H1 (cell line): Measurements from ENCODE around the gene SNRPB2. TPM values are rescaled to one million over a fixed set of nuclear protein-coding genes. Genes with fewer than 3 reads are reported as not detected.

Experiments used
- EZH2 ChIP-seq: fragments of 200-600 bp; sonication (generic); IDR thresholded peaks from 2 replicates; pipeline ENCODE4 v1.7.1; 2012; ENCODE audit warnings: low read depth, mild to moderate bottlenecking, moderate library complexity, low read length, inconsistent platforms; ENCODE audit not compliant: severe bottlenecking
- RAD21 ChIP-seq, 2 experiments: IDR thresholded peaks in 1 of 2; conservative IDR thresholded peaks in 1 of 2; 2 replicates each; pipeline ENCODE4 v1.6.1; 2011; ENCODE audit warnings: low read depth in 2 of 2, low read length in 2 of 2, improper control_type of control experiment in 1 of 2, inconsistent platforms in 1 of 2, mild to moderate bottlenecking in 1 of 2, moderate library complexity in 1 of 2
- RNF2 ChIP-seq: fragments of 200-900, 300-1000 bp; sonication (generic); IDR thresholded peaks from 2 replicates; pipeline ENCODE4 v1.7.1; 2016; ENCODE audit warnings: borderline replicate concordance, low read depth, mild to moderate bottlenecking, antibody characterized with exemption, low read length; ENCODE audit not compliant: poor library complexity, severe bottlenecking; ENCODE audit errors: missing control alignments
- polyA plus RNA-seq, 7 experiments: library from polyadenylated mRNA; depleted of rRNA in 3 of 7; stranded (reverse) in 5 of 7; unstranded in 2 of 7; fragments of >200 nt in 5 of 7; fragments of 200-250 nt in 2 of 7; gene quantifications; 1 replicate in 5 of 7; 2 replicates in 1 of 7; 4 replicates in 1 of 7; pipeline versions ENCODE4 v1.2.1 to v1.2.3, GENCODE V29; 2011 to 2013; ENCODE audit warnings: missing spikeins in 2 of 7, mixed read lengths in 2 of 7
- total RNA-seq: library from RNA; stranded (reverse); fragmentation: NEBNext Ultra II Directional; extraction: Animal tissue kit (Norgen Biotek cat#: 25700); gene quantifications from 2 replicates; pipeline ENCODE4 v1.2.1, GENCODE V29; 2021

Gene SNRPB2
- total and polyA plus RNA-seq, 2 of the 8 experiments (the other 6 are each of a cell fraction or from before 2014, with no cell fraction given), result 49.4 to 102 TPM

GRCh38 chr20:16693278-16693677, 36.5 kb upstream of the SNRPB2 start (continued):
- TF ChIP-seq RNF2, result no peak
- no peak for TF ChIP-seq RAD21 (IDR thresholded peaks at IDR 0.05 in 1 of 2, conservative IDR thresholded peaks at IDR 0.05 in 1 of 2; ENCODE audit: low read depth in 2 of 2, low read length in 2 of 2)
- TF ChIP-seq EZH2, result no peak
